GM19023 (cell line): Measurements from ENCODE around the gene TMEM219.

Experiments
- ATAC-seq: cut with Tn5 transposase; IDR thresholded peaks from one replicate; pipeline ENCODE4 v1.9.1; 2021; ENCODE audit warnings: mild to moderate bottlenecking, moderate library complexity; ENCODE audit not compliant: unreplicated experiment

The TMEM219 gene

GRCh38 chr16:29994600-29995323, 32.9 kb downstream of the TMEM219 start:
- ATAC-seq, result peak; percentile 30

- peak; percentile 48 for ATAC-seq
Measured at GRCh38 chr16:29995324-29995910, 33.5 kb downstream of the TMEM219 start, which contains the start of gene HIRIP3. TSS of gene HIRIP3 (minus strand) at chr16:29995617. CDS start at chr16:29995605, 12 bp downstream.

- ATAC-seq, result peak; percentile 91
Measured at GRCh38 chr16:29995911-29996765, 34.3 kb downstream of the TMEM219 start, which contains the start of gene INO80E. TSS of gene INO80E (plus strand) at chr16:29996241. CDS start at chr16:29996311, 70 bp downstream.

GRCh38 chr16:29996766-29997250, 34.9 kb downstream of the TMEM219 start:
- no peak for ATAC-seq

GRCh38 chr16:29999605-30000004, 37.7 kb downstream of the TMEM219 start:
- no peak for ATAC-seq

- ATAC-seq, result no peak
Measured at GRCh38 chr16:30000735-30001631, 39.1 kb downstream of the TMEM219 start.

GRCh38 chr16:30002614-30003346, 40.9 kb downstream of the TMEM219 start:
- ATAC-seq, result no peak

- ATAC-seq, result no peak
Measured at GRCh38 chr16:30003670-30004423, 42.0 kb downstream of the TMEM219 start.

- no peak for ATAC-seq
Measured at GRCh38 chr16:30004424-30004776, 42.5 kb downstream of the TMEM219 start.

- no peak for ATAC-seq
Measured at GRCh38 chr16:30004811-30005242, 42.9 kb downstream of the TMEM219 start.

- ATAC-seq, result no peak
Measured at GRCh38 chr16:30005341-30006094, 43.6 kb downstream of the TMEM219 start.

- ATAC-seq, result no peak
Measured at GRCh38 chr16:30006095-30006473, 44.2 kb downstream of the TMEM219 start.

GRCh38 chr16:30006659-30007377, 44.9 kb downstream of the TMEM219 start:
- no peak for ATAC-seq

GRCh38 chr16:30007378-30007895, 45.6 kb downstream of the TMEM219 start:
- ATAC-seq, result no peak

- no peak for ATAC-seq
Measured at GRCh38 chr16:30009085-30009862, 47.4 kb downstream of the TMEM219 start.

- ATAC-seq, result no peak
Measured at GRCh38 chr16:30009990-30010843, 48.3 kb downstream of the TMEM219 start.
